ENCODE results near the gene RANBP17. TPM values are rescaled to one million over a fixed set of nuclear protein-coding genes. Genes with fewer than 3 reads are reported as not detected.

The RANBP17 gene
- total RNA-seq, 1 donor from 2014 or later = 15.7 TPM

DNA sequence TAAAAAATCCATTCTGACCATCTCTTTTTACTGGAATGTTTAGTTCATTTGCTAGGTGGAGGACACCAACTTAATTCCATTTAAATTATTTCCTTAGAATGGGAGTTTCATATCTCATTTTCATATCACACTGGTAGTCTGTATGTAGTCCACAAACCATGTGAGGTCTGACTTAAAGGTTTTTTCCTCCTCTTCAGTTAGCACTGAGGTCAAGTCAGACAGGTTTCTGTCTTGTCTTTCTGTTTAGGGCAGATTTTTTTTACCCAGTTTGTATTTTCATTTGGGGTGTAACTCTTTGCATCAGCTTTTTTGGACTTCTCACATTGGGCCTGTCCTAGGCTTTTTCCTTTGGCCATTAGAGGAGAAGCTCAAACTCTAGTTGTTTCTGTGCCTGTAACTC, 75.3 kb downstream of the RANBP17 start:
- DNase-seq (ENCODE audit: extremely low spot score, unreplicated experiment) = no peak
- TF ChIP-seq, protein P1, sequence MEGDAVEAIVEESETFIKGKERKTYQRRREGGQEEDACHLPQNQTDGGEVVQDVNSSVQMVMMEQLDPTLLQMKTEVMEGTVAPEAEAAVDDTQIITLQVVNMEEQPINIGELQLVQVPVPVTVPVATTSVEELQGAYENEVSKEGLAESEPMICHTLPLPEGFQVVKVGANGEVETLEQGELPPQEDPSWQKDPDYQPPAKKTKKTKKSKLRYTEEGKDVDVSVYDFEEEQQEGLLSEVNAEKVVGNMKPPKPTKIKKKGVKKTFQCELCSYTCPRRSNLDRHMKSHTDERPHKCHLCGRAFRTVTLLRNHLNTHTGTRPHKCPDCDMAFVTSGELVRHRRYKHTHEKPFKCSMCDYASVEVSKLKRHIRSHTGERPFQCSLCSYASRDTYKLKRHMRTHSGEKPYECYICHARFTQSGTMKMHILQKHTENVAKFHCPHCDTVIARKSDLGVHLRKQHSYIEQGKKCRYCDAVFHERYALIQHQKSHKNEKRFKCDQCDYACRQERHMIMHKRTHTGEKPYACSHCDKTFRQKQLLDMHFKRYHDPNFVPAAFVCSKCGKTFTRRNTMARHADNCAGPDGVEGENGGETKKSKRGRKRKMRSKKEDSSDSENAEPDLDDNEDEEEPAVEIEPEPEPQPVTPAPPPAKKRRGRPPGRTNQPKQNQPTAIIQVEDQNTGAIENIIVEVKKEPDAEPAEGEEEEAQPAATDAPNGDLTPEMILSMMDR (IDR thresholded peaks at IDR 0.05) = no peak
- Mint-ChIP-seq H3K9me3 (ENCODE audit: unreplicated experiment) (peaks cover 26% of the 10 kb centered on the region), H3K27ac (ENCODE audit: unreplicated experiment) (no peak overlapping the region), H3K27me3 (ENCODE audit: unreplicated experiment) (no peaks in the 10 kb centered on the region), H3K4me3 (ENCODE audit: unreplicated experiment) (no peak overlapping the region), H3K36me3 (ENCODE audit: unreplicated experiment) (peaks cover 28% of the 10 kb centered on the region), H3K4me1 (ENCODE audit: unreplicated experiment) (no peaks in the 10 kb centered on the region)

DNA sequence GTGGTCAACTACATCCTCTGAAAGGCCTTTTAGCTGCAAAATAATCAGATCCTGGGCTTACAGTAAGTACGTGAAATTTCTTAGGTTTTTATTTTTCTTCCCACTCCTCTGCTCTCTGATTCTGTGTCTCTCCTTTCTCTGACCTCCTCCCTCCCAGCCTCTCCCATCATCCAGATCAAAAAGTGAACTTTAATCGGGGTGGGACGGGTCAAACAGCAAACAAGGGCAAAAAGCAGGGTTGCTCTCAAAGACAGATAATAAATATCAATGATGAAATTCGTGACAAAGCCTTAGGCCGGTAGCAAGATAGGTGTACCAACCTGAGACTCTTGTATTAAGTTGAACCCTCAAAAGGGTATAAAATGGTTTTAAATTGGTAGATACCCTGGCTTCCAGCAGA, 76.1 kb downstream of the RANBP17 start:
- peaks cover 4% of the 10 kb centered on the region for H3K4me1 Mint-ChIP-seq (ENCODE audit: unreplicated experiment)
- DNase-seq (ENCODE audit: extremely low spot score, unreplicated experiment) = no peak
- H3K36me3 Mint-ChIP-seq (ENCODE audit: unreplicated experiment) = peaks cover 28% of the 10 kb centered on the region
- no peak overlapping the region for H3K27ac Mint-ChIP-seq (ENCODE audit: unreplicated experiment)
- no peaks in the 10 kb centered on the region for H3K27me3 Mint-ChIP-seq (ENCODE audit: unreplicated experiment)
- H3K4me3 Mint-ChIP-seq (ENCODE audit: unreplicated experiment) = no peak overlapping the region
- peaks cover 26% of the 10 kb centered on the region for H3K9me3 Mint-ChIP-seq (ENCODE audit: unreplicated experiment)
- TF ChIP-seq, protein P1 (IDR thresholded peaks at IDR 0.05) = no peak

DNA sequence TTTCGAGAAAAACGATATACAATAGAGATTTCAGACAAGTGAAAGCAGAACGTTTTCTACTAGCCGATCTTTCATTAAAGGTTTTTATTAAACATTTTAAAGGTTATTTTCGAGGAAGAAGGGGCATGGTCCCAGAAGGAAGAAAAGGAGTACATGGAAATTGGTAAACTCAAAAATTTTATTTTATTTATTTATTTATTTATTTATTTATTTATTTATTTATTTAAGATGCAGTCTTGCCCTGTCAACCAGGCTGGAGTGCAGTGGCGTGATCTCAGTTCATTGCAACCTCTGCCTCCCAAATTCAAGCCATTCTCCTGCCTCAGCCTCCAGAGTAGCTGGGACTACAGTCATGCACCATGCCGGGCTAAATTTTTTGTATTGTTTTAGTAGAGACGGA, 77.4 kb downstream of the RANBP17 start:
- Mint-ChIP-seq H3K9me3 (ENCODE audit: unreplicated experiment) (peaks cover 21% of the 10 kb centered on the region), H3K27me3 (ENCODE audit: unreplicated experiment) (no peaks in the 10 kb centered on the region), H3K27ac (ENCODE audit: unreplicated experiment) (no peak overlapping the region), H3K4me1 (ENCODE audit: unreplicated experiment) (peaks cover 4% of the 10 kb centered on the region), H3K36me3 (ENCODE audit: unreplicated experiment) (peaks cover 25% of the 10 kb centered on the region), H3K4me3 (ENCODE audit: unreplicated experiment) (no peak overlapping the region)
- DNase-seq (ENCODE audit: extremely low spot score, unreplicated experiment) = no peak
- TF ChIP-seq, protein P1 (IDR thresholded peaks at IDR 0.05) = no peak

DNA sequence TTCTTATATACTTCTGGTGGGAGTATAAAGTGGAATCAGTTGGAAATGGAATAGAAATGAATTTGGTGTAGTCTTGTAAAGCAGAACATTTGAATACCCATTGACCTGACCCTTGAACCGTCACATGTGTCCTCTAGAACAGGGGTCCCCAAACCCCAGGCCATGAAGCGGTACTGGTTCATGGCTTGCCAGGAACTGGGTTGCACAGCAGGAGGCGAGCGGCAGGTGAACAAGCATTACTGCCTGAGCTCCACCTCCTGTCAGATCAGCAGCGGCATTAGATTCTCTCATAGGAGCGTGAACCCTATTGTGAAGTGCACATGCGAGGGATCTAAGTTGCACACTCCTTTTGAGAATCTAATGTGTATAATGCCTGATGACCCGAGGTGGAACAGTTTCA, 80.0 kb downstream of the RANBP17 start:
- H3K4me3 Mint-ChIP-seq (ENCODE audit: unreplicated experiment) = no peak overlapping the region
- peaks cover 15% of the 10 kb centered on the region for H3K9me3 Mint-ChIP-seq (ENCODE audit: unreplicated experiment)

DNA sequence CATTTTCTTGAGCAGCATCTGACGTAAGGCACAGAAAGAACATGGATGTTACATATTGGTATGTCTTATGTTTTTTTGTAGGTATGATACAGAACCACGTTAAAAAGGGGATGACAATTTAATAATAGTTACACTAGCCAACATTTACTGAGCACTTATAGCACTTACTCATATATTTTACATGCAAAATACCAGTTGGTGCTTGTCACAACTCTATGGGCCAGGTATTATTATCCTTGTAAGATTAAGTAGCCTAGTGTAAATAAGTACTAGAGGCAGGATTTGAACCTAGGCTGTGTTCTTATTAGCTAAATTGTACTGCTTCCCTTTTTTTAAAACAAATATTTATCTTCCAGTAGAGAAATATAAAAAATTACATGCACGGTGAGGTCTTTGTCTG, 83.5 kb downstream of the RANBP17 start:
- TF ChIP-seq, protein P1 (IDR thresholded peaks at IDR 0.05) = no peak
- Mint-ChIP-seq H3K36me3 (ENCODE audit: unreplicated experiment) (peaks cover 12% of the 10 kb centered on the region), H3K4me3 (ENCODE audit: unreplicated experiment) (no peak overlapping the region), H3K9me3 (ENCODE audit: unreplicated experiment) (peaks cover 2% of the 10 kb centered on the region), H3K27me3 (ENCODE audit: unreplicated experiment) (no peaks in the 10 kb centered on the region), H3K4me1 (ENCODE audit: unreplicated experiment) (peaks cover 4% of the 10 kb centered on the region), H3K27ac (ENCODE audit: unreplicated experiment) (no peak overlapping the region)
- DNase-seq (ENCODE audit: extremely low spot score, unreplicated experiment) = no peak

More for the DNA sequence above, 80.0 kb downstream of the RANBP17 start:
- H3K27ac Mint-ChIP-seq (ENCODE audit: unreplicated experiment) = no peak overlapping the region
- peaks cover 19% of the 10 kb centered on the region for H3K36me3 Mint-ChIP-seq (ENCODE audit: unreplicated experiment)
- no peak for DNase-seq (ENCODE audit: extremely low spot score, unreplicated experiment)
- peaks cover 4% of the 10 kb centered on the region for H3K4me1 Mint-ChIP-seq (ENCODE audit: unreplicated experiment)
- TF ChIP-seq, protein P1 (IDR thresholded peaks at IDR 0.05) = no peak
- no peaks in the 10 kb centered on the region for H3K27me3 Mint-ChIP-seq (ENCODE audit: unreplicated experiment)

All from osteocyte (in vitro differentiated cells).